Neural progenitor cell (in vitro differentiated cells): ENCODE results near the gene STK10.

Experiments used
- CTCF ChIP-seq: fragments of 200-600 bp; sonication (generic); IDR thresholded peaks from 2 replicates; pipeline ENCODE4 v1.5.1; 2017; ENCODE audit warnings: antibody characterized with exemption, mild to moderate bottlenecking
- EZH2 ChIP-seq: fragments of 200-600 bp; sonication (generic); IDR thresholded peaks from 2 replicates; pipeline ENCODE4 v1.6.1; 2017; ENCODE audit warnings: antibody characterized with exemption, mild to moderate bottlenecking, moderate library complexity
- EZH2phosphoT487 ChIP-seq: fragments of 200-600 bp; sonication (generic); IDR thresholded peaks from 2 replicates; pipeline ENCODE4 v1.6.1; 2017; ENCODE audit warnings: antibody characterized with exemption

GRCh38 chr5:172028167-172028566 is 159.9 kb downstream of the STK10 start:
- TF ChIP-seq CTCF: no peak
- no peak for TF ChIP-seq EZH2
- TF ChIP-seq EZH2phosphoT487: no peak
